Measurements from ENCODE around the gene RERG.

DNA sequence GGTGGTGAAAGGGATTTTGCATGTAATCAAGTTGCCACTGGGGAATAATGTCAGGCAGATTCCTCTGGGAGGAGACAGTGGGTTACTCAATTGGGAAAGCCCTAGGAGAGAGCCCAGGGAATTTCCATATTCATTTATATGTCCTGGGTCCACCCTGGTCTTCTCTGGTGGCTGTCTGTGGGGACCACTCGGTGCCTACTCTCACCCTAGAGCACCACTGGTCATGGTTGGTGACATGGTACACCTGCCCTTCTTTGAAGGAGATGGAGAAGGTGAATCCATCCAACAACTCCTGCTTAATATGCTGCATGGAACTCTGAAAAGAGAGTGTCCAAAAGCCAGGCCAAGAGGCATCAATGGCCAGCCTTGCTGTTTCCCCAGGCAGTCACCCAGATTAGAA lies 12.8 kb upstream of the RERG start:
- TF ChIP-seq POLR2A (IDR thresholded peaks at IDR 0.05): no peak
- TF ChIP-seq, protein P1, sequence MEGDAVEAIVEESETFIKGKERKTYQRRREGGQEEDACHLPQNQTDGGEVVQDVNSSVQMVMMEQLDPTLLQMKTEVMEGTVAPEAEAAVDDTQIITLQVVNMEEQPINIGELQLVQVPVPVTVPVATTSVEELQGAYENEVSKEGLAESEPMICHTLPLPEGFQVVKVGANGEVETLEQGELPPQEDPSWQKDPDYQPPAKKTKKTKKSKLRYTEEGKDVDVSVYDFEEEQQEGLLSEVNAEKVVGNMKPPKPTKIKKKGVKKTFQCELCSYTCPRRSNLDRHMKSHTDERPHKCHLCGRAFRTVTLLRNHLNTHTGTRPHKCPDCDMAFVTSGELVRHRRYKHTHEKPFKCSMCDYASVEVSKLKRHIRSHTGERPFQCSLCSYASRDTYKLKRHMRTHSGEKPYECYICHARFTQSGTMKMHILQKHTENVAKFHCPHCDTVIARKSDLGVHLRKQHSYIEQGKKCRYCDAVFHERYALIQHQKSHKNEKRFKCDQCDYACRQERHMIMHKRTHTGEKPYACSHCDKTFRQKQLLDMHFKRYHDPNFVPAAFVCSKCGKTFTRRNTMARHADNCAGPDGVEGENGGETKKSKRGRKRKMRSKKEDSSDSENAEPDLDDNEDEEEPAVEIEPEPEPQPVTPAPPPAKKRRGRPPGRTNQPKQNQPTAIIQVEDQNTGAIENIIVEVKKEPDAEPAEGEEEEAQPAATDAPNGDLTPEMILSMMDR (IDR thresholded peaks at IDR 0.05): no peak

Data from right lobe of liver (tissue), 4 donors.